WTC11 (cell line): ENCODE results near the gene VWA5A. TPM values are rescaled to one million over a fixed set of nuclear protein-coding genes. Genes with fewer than 3 reads are reported as not detected.

ENCODE experiments used
- ATAC-seq: fragments of 200-7000 bp; cut with Tn5 transposase; 2 replicates; pipeline ENCODE4 v1.10.0; 2021; ENCODE audit warnings: mild to moderate bottlenecking, moderate library complexity
- CTCF ChIA-PET: fragments of 300-600 bp; sonication (Branson Sonifier 250); formaldehyde crosslinking; loops from one replicate; lab custom pipeline; 2021; ENCODE audit warnings: antibody characterized with exemption; lab: Charles Lee
- POLR2A ChIA-PET: fragments of 350-600 bp; sonication (Branson Sonifier 250); formaldehyde crosslinking; loops from one replicate; lab custom pipeline; 2021; ENCODE audit warnings: antibody characterized with exemption; lab: Charles Lee
- DNase-seq: peaks from one replicate; pipeline ENCODE4 v3.0.0; 2021; ENCODE audit warnings: low spot score
- H3K27ac Mint-ChIP-seq: 2 replicates; pipeline ENCODE4 v1.8.0; 2021; ENCODE audit warnings: mixed read lengths
- H3K27me3 Mint-ChIP-seq: 2 replicates; pipeline ENCODE4 v1.8.0; 2021; ENCODE audit warnings: low read depth, mild to moderate bottlenecking, moderate library complexity, mixed read lengths
- H3K36me3 Mint-ChIP-seq: 2 replicates; pipeline ENCODE4 v1.8.0; 2021; ENCODE audit warnings: mixed read lengths
- H3K4me1 Mint-ChIP-seq: 2 replicates; pipeline ENCODE4 v1.8.0; 2022; ENCODE audit warnings: mixed read lengths
- H3K4me3 Mint-ChIP-seq: 2 replicates; pipeline ENCODE4 v1.8.0; 2021; ENCODE audit warnings: mild to moderate bottlenecking, moderate library complexity, mixed read lengths
- H3K9me3 Mint-ChIP-seq: 2 replicates; pipeline ENCODE4 v1.8.0; 2021; ENCODE audit warnings: mixed read lengths
- ETV6 ChIP-seq: sonication (generic); formaldehyde crosslinking; IDR thresholded peaks from 2 replicates; pipeline ENCODE4 v1.8.1; 2022; ENCODE audit warnings: mild to moderate bottlenecking, missing genetic modification reagents
- FOXK1 ChIP-seq: sonication (generic); formaldehyde crosslinking; IDR thresholded peaks from 2 replicates; pipeline ENCODE4 v1.8.0; 2022; ENCODE audit warnings: mild to moderate bottlenecking, moderate library complexity, missing genetic modification reagents
- HMGA2 ChIP-seq: fragments of 250-450 bp; sonication (Bioruptor Pico); IDR thresholded peaks from 2 replicates; pipeline ENCODE4 v1.4.0; 2021; ENCODE audit warnings: mild to moderate bottlenecking, moderate library complexity
- OVOL2 ChIP-seq: fragments of 250-450 bp; sonication (Bioruptor Pico); IDR thresholded peaks from 2 replicates; pipeline ENCODE4 v1.9.0; 2021; ENCODE audit warnings: mild to moderate bottlenecking, borderline replicate concordance
- TEAD1 ChIP-seq: sonication (generic); formaldehyde crosslinking; IDR thresholded peaks from 2 replicates; pipeline ENCODE4 v1.8.0; 2022; ENCODE audit warnings: mild to moderate bottlenecking, missing genetic modification reagents
- TEAD4 ChIP-seq: sonication (generic); formaldehyde crosslinking; IDR thresholded peaks from 2 replicates; pipeline ENCODE4 v1.8.0; 2022; ENCODE audit warnings: mild to moderate bottlenecking, missing genetic modification reagents
- ZNF232 ChIP-seq: sonication (generic); formaldehyde crosslinking; IDR thresholded peaks from 2 replicates; pipeline ENCODE4 v1.8.0; 2022; ENCODE audit warnings: mild to moderate bottlenecking, missing genetic modification reagents
- ZNF396 ChIP-seq: fragments of 250-450 bp; sonication (Bioruptor Pico); IDR thresholded peaks from 2 replicates; pipeline ENCODE4 v1.8.0; 2021; ENCODE audit warnings: mild to moderate bottlenecking, moderate library complexity, borderline replicate concordance
- ZNF512 ChIP-seq: sonication (generic); formaldehyde crosslinking; IDR thresholded peaks from 2 replicates; pipeline ENCODE4 v1.8.1; 2022; ENCODE audit warnings: missing genetic modification reagents, borderline replicate concordance
- total RNA-seq: library from RNA; stranded (reverse); gene quantifications from 3 replicates; pipeline ENCODE4 v1.2.3, GENCODE V29; 2021
- TF ChIP-seq, protein P1 (sequence below): sonication (generic); formaldehyde crosslinking; IDR thresholded peaks from 2 replicates; pipeline ENCODE4 v1.8.0; 2022; ENCODE audit warnings: mild to moderate bottlenecking, missing genetic modification reagents
- TF ChIP-seq, protein P2 (sequence below): fragments of 200-600 bp; IDR thresholded peaks from 2 replicates; pipeline ENCODE4 v1.8.0; 2022; ENCODE audit warnings: antibody characterized with exemption
- TF ChIP-seq, protein P3 (sequence below): sonication (generic); formaldehyde crosslinking; IDR thresholded peaks from 2 replicates; pipeline ENCODE4 v1.8.1; 2023; ENCODE audit warnings: mild to moderate bottlenecking, moderate library complexity, missing genetic modification reagents
- TF ChIP-seq, protein P4 (sequence below): sonication (generic); formaldehyde crosslinking; IDR thresholded peaks from 2 replicates; pipeline ENCODE4 v1.8.1; 2023; ENCODE audit warnings: mild to moderate bottlenecking, missing genetic modification reagents

The VWA5A gene
- total RNA-seq, 1 experiment from 2014 or later: 19.5 TPM

DNA sequence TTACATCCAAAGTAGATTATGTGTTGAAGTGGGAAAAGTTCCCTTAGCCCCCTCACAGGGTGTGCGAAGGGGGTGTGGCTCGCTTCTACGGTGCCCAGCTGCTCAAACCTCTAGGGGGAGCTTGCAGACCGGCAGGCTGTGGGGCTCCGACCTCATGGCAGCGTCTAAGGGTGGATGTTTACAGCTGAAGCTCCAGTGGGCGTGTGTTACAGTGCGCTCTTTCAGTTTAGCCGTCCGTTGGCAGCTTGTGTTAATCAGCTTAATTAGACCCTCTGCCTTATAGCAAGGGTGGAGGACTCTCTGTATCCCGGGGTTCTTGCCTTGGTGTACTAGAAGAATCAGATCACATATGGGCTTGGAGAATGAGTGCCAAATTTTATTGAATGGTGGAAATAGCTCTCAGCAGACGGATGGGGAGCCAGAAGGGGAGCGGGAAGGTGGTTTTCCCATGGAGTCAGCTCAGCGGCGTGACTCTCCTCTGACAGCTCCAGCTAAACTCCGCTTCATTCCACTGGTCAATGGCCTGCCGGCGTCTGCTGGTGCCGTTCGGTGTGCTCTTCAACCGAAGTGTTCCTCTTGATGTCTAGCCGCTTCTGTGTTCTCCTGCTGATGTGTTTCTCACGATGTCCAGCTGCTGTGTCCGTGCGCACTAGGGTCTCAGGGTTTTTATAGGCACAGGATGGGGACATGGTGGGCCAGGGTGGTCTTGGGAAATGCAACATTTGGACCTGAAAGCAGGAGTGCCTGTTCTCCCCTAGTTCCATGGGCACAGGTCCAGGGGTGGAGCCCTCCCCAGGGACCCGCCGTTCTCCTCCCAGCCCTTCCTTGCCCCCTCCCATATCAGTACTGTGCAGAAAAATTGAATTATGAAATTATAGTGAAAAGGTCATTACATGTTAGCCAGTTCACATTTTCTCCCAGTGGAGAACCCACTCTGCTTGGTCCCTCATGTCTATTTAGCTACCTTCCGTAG, 45.5 kb upstream of the VWA5A start:
- peaks cover 22% of the 10 kb centered on the region for H3K4me1 Mint-ChIP-seq
- DNase-seq: peak; percentile 76
- TF ChIP-seq, protein P1, sequence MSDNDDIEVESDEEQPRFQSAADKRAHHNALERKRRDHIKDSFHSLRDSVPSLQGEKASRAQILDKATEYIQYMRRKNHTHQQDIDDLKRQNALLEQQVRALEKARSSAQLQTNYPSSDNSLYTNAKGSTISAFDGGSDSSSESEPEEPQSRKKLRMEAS (CRISPR knock-in tag): peak; percentile 89
- TF ChIP-seq, protein P2, sequence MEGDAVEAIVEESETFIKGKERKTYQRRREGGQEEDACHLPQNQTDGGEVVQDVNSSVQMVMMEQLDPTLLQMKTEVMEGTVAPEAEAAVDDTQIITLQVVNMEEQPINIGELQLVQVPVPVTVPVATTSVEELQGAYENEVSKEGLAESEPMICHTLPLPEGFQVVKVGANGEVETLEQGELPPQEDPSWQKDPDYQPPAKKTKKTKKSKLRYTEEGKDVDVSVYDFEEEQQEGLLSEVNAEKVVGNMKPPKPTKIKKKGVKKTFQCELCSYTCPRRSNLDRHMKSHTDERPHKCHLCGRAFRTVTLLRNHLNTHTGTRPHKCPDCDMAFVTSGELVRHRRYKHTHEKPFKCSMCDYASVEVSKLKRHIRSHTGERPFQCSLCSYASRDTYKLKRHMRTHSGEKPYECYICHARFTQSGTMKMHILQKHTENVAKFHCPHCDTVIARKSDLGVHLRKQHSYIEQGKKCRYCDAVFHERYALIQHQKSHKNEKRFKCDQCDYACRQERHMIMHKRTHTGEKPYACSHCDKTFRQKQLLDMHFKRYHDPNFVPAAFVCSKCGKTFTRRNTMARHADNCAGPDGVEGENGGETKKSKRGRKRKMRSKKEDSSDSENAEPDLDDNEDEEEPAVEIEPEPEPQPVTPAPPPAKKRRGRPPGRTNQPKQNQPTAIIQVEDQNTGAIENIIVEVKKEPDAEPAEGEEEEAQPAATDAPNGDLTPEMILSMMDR: peak; percentile 33; the same call in 1 of the 2 replicates
- TF ChIP-seq FOXK1 (CRISPR knock-in tag) (peak; percentile 78), TEAD4 (no peak)
- TF ChIP-seq, all 79 proteins: peak for 3
- no peaks in the 10 kb centered on the region for H3K9me3 Mint-ChIP-seq
- ChIA-PET POLR2A (no interaction called here), CTCF (interaction anchor here (0.6 to 2.6 kb wide), 28 partner anchors 11 to 532 kb away, joined by 3 to 16 read pairs (median 4); partner anchors contain the start of genes SCN3B and VWA5A)
- H3K27ac Mint-ChIP-seq: no peak overlapping the region
- H3K4me3 Mint-ChIP-seq: peak overlapping the region; percentile 48
- H3K36me3 Mint-ChIP-seq: no peaks in the 10 kb centered on the region
- ATAC-seq: peak; percentile 99
- H3K27me3 Mint-ChIP-seq: peaks cover 3% of the 10 kb centered on the region; the same call in 1 of the 2 replicates

DNA sequence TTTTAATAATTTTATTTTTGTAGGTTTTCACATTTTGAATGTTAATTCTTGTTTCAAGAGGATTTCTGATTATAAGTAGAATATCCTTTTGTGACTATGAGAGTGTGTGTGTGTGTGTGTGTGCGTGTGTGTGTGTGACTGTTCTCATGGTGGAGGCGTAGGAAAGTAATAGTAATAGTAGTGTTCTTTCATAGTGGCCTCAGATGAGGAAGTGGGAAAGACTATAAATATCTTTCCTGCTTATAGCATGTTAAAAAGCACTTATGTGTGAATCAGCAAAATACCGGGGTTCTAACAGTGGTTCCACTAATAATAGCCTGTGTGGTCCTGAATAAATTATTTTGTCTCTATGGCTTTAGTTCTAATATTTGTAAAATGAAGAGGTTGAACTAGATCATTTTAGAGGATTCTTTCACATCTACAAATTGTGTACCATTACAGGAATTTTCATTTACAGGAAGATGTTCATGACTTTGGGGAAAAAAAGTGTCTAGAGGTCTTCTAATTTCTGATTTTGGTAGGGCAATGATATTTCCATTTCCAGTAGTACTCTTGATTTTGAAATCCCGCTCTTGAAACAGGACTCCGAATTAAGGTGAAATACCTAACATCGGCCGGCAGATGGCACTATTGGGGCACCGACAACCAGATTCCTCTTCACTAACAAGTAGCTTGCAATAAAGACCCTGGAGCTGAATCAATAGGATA, 44.2 kb upstream of the VWA5A start:
- ATAC-seq: peak; percentile 15; the same call in 1 of the 2 replicates
- Mint-ChIP-seq H3K4me1 (peaks cover 22% of the 10 kb centered on the region), H3K27ac (no peak overlapping the region), H3K36me3 (no peaks in the 10 kb centered on the region), H3K9me3 (no peaks in the 10 kb centered on the region)
- CTCF ChIA-PET: interaction anchor here (0.5 to 1.9 kb wide), 42 partner anchors 9 to 552 kb away, joined by 3 to 29 read pairs (median 4); partner anchors contain the start of genes OR10G7, SCN3B, TBRG1 and VWA5A
- TF ChIP-seq, protein P2: peak; percentile 60
- TF ChIP-seq, protein P3, sequence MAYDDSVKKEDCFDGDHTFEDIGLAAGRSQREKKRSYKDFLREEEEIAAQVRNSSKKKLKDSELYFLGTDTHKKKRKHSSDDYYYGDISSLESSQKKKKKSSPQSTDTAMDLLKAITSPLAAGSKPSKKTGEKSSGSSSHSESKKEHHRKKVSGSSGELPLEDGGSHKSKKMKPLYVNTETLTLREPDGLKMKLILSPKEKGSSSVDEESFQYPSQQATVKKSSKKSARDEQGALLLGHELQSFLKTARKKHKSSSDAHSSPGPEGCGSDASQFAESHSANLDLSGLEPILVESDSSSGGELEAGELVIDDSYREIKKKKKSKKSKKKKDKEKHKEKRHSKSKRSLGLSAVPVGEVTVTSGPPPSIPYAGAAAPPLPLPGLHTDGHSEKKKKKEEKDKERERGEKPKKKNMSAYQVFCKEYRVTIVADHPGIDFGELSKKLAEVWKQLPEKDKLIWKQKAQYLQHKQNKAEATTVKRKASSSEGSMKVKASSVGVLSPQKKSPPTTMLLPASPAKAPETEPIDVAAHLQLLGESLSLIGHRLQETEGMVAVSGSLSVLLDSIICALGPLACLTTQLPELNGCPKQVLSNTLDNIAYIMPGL: no peak
- TF ChIP-seq ZNF512 (CRISPR knock-in tag) (no peak), ZNF232 (CRISPR knock-in tag) (no peak)
- TF ChIP-seq, all 79 proteins: peak for 1
- POLR2A ChIA-PET: interaction anchor here (0.7 kb wide), 1 partner anchor 44 kb away, joined by 5 read pairs; the partner anchor contains the start of gene VWA5A
- Mint-ChIP-seq H3K4me3 (no peak overlapping the region), H3K27me3 (peaks cover 3% of the 10 kb centered on the region; the same call in 1 of the 2 replicates)
- DNase-seq: peak; percentile 74

DNA sequence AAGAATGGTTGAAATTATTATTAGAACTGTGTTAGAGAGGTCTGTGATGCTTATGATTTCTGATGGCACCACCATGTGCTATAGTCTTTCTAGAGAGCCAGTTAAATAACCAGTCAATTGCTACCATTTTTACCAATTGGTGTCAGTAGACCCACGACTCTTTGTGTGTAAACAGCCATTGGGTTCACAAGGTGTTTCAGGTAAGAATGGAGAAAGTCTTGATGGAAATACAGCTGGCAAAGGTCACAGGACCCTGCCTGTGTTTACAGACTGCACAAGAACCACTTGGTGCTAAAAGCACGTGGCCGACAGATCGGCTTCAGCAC, 43.7 kb upstream of the VWA5A start:
- peaks cover 3% of the 10 kb centered on the region; the same call in 1 of the 2 replicates for H3K27me3 Mint-ChIP-seq
- TF ChIP-seq ETV6 (CRISPR knock-in tag) (no peak), ZNF396 (CRISPR knock-in tag) (no peak), HMGA2 (CRISPR knock-in tag) (no peak), TEAD1 (CRISPR knock-in tag) (no peak), ZNF512 (CRISPR knock-in tag) (no peak), OVOL2 (CRISPR knock-in tag) (no peak)
- TF ChIP-seq, protein P4, sequence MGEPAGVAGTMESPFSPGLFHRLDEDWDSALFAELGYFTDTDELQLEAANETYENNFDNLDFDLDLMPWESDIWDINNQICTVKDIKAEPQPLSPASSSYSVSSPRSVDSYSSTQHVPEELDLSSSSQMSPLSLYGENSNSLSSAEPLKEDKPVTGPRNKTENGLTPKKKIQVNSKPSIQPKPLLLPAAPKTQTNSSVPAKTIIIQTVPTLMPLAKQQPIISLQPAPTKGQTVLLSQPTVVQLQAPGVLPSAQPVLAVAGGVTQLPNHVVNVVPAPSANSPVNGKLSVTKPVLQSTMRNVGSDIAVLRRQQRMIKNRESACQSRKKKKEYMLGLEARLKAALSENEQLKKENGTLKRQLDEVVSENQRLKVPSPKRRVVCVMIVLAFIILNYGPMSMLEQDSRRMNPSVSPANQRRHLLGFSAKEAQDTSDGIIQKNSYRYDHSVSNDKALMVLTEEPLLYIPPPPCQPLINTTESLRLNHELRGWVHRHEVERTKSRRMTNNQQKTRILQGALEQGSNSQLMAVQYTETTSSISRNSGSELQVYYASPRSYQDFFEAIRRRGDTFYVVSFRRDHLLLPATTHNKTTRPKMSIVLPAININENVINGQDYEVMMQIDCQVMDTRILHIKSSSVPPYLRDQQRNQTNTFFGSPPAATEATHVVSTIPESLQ: no peak
- no peak overlapping the region for H3K4me3 Mint-ChIP-seq
- ChIA-PET POLR2A (interaction anchor here (0.7 kb wide), 1 partner anchor 44 kb away, joined by 5 read pairs; the partner anchor contains the start of gene VWA5A), CTCF (interaction anchor here (0.5 to 1.9 kb wide), 43 partner anchors 8 to 551 kb away, joined by 3 to 29 read pairs (median 4); partner anchors contain the start of genes OR10G7, SCN3B, TBRG1 and VWA5A)
- H3K4me1 Mint-ChIP-seq: peaks cover 23% of the 10 kb centered on the region
- DNase-seq (no peak), ATAC-seq (no peak)
- no peaks in the 10 kb centered on the region for H3K36me3 Mint-ChIP-seq
- no peak overlapping the region for H3K27ac Mint-ChIP-seq
- no peaks in the 10 kb centered on the region for H3K9me3 Mint-ChIP-seq
